UCSD-AML1 (cell line): ENCODE data around the gene CXorf65.

ENCODE experiments used
- DNase-seq: peaks from one replicate; lab custom pipeline; 2025; ENCODE audit not compliant: unreplicated experiment; lab: John Stamatoyannopoulos, UW

The CXorf65 gene

DNA sequence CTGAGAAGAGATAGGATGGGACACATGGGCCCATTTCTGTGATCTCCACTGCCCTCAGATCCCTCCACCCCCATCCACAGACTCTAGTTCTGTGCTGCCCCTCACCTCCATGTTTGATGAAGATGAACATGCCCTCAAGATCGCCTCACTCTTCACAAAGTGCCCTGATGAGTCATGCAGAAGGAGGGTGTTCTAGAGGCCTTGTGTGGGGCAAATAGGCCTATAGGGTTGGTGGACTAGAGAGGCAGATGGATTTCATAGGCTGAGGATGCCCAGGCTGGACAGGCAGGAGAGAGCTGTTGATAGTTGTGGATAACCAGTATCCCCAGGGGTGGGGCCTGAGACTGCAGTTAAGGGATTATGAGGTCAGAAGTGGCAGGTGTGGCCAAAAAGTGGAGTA, at the start of gene CXorf65:
CXorf65 (minus strand) TSS at position 314 of the 400 bp plus-strand sequence; CDS start at position 130, 184 bp downstream.
- DNase-seq = no peak

DNA sequence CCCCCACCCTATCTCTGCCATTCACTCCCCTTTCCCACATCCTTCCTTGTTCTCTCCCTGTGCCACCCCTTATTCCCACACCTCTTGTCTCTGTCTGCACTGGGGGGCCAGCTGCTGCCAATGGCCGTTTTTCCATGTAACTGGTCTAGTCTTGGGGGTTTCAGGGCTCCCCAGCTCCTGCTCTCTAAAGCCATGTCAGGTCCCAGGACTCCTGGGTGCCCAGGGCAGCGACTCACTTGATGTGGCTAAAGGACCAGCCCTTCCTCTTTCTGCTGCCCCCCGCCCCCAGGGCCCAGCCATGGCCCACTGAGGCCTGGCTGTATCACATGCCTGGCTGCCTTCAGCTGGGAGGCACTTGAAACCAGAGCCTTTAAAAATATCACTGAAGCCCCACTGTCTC, 48.1 kb upstream of the CXorf65 start:
- DNase-seq = no peak

DNA sequence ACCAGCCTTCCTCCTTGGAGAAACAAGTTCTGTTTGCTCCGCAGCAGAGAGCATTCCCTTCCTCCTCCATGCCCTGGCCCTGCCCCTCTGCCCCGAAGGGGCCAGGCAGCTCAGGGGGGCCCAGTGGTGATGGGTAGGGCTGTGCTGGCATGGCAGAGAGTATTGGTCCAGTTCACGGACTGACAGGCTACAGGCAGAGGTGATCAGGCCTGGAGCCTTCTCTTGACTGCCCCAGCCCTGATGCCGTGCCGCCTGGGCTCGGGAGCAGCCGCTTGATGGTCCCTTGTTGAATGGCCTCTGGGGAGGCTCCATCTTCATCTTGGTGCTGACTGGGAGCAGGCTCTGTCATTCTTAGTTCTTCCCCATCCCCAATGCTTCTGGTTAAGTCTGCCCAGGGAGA, 47.7 kb upstream of the CXorf65 start:
- no peak for DNase-seq

DNA sequence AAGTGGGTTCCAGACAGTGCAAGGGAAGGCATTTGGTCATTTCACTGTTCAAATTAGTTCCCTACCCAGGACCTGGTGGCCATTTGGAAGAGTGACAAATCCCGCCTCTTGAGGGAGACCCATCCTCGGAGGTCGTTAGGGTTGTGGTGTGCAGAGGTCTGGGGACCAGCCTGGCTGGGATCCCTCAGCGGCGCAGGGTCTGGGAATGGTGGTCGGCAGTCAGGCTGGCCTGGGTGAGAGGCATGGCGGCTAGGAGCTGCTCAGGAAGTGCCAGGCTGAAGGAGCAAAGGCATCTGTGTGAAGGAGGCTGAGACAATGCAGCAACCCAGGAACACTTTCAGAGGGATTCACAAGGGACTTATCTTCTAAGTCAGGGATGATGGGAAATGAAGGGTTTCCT, 44.8 kb upstream of the CXorf65 start:
- no peak for DNase-seq

DNA sequence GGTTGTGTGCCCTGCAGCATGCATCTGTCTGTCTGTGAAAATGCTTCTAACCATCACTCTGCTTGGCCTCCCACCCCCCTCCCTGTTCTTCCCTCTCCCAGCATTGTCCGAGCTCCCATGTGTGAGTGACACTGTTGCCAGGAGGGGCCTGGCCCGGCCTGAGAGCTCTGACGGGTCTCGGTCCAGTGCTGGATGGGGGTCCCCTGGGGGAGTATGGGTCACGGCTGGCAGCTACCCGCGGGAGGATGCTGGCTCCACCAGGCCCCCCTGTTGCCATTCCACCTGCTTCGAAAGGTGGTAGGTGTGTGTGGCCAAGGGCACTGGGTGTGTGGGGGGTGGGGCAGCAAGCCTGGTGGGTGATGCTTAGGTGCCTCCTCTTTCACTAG, 41.7 kb upstream of the CXorf65 start:
- DNase-seq = no peak

DNA sequence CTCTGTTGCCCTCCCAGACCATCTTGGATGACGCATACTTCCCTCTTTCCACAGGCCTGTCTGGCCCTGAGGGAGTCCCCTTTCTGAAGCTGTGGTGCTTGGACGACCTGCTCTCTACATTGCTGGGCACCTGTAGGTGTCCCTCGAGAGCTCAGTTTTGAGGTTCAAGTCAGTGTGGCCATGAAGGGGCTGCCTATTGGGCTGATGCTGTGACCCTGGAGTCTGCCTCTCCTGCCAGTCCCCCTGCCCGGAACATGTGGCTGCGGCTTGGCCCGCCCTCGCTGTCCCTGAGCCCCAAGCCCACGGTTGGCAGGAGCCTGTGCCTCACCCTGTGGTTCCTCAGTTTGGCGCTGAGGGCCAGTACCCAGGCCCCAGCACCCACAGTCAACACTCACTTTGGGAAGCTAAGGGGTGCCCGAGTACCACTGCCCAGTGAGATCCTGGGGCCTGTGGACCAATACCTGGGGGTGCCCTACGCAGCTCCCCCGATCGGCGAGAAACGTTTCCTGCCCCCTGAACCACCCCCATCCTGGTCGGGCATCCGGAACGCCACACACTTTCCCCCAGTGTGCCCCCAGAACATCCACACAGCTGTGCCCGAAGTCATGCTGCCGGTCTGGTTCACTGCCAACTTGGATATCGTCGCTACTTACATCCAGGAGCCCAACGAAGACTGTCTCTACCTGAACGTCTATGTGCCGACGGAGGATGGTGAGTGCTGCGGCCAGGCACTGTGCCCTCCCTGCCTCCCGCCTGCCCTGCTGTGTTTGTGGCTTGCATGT, 41.1 kb upstream of the CXorf65 start:
- no peak for DNase-seq

DNA sequence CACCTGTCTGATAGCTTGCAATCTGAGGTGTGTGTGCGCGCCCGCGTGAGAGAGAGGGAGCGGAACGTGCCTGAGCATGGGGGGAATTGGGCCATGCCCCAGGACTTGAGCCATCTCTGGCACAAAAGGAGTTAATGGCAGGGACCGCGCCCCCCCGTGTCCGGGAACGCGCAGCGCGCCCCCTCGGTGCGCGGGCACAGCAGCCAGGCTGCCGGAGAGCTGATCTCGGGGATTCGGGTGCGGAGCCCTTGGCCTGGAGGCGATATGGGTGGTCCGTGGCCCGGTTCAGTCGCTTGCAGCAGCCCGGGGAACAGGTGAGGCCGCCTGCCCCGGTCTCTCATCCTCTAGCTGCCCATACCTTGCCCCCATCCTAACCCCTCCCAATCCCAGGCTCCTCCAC, 38.1 kb upstream of the CXorf65 start, which contains the start of gene NLGN3:
NLGN3 (plus strand) TSS at position 191 of the 400 bp plus-strand sequence. CDS start 2,909 bp downstream, outside the sequence.
- DNase-seq = no peak

DNA sequence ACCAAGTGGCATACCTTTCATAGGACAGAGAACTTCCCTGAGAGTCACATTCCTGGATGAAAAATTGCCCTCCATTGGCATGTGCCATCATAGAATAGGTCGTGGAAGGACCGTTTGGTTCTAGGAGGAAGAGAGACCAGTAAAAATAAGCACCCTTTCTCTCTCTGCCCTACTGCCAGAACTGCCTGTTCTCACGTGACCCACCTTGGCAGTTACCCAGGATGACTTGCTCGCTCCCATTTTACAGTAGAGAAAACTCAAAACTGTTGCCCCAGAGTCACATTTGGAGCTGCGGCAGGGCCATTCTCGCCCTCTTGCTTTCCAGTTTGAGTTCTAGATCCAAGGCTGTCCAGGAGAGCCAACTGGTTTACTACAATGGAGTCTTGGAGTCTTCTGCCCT, 37.0 kb upstream of the CXorf65 start:
- DNase-seq = no peak

DNA sequence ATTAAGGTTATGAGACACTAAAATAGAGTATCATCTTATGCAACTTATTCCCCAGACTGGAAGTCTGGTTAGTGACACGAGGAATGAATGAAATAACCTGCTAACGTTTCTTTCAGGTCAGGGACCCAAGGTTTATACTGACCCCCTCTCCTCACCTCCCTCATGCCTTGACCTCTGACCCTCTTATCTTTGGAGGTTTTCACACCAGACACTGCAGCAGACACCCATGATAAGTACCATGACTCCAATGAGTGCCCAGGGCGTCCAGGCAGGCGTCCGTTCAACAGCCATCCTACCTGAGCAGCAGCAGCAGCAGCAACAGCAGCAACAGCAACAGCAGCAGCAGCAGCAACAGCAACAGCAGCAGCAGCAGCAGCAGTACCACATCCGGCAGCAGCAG, 33.9 kb upstream of the CXorf65 start:
- no peak for DNase-seq

DNA sequence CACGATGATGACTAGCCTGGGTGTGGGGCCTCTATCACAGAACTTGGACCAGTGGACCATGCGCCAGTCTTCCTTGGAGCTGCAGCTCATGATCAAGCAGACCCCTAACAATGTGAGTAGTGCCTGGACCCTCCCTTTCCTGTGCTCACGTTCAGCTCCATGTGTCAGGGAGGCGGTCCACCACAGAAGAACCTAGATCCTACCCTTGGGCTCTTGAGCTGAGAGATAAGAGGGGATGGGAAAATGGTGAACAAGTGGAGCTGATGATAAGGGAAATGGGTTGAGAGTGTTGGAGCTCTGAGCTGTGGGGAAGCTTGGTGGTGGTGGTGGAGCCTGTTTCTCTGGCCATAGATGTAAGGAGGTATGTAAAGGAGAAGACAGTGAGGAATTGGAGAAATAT, 25.0 kb upstream of the CXorf65 start:
- DNase-seq = no peak

DNA sequence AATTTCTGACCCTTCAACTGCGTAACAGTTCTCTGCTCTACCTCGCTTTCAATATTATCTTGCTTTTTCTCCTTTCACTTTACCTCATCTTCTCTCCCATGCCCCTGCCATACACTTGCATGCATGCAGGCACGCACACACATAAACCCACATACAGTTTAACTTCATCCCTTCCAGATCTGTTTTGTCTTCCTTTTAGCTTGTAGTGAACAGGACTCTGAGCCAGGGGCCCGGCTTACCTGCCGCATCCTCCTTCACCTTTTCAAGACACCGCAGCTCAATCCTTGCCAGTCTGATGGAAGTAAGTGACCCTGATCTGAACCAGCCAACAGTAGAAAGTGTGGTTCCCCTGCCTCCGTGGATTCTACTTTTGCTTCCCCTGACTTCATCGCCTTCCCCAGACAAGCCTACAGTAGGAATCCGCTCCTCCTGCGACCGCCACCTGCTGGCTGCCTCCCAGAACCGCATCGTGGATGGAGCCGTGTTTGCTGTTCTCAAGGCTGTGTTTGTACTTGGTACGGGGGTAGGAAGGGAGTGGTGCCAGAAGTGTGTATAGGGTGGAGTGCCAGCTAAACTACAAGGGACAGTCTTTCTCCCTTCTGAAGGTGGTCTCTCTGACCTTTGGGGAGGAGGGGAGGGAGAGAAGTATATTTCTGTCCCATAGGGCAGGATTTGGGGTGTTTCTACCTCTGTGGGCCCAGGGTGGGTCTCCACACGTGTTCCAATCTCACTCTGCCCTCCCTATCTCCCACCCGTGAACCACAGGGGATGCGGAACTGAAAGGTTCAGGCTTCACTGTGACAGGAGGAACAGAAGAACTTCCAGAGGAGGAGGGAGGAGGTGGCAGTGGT, 22.6 kb upstream of the CXorf65 start:
- peak; percentile 74 for DNase-seq

DNA sequence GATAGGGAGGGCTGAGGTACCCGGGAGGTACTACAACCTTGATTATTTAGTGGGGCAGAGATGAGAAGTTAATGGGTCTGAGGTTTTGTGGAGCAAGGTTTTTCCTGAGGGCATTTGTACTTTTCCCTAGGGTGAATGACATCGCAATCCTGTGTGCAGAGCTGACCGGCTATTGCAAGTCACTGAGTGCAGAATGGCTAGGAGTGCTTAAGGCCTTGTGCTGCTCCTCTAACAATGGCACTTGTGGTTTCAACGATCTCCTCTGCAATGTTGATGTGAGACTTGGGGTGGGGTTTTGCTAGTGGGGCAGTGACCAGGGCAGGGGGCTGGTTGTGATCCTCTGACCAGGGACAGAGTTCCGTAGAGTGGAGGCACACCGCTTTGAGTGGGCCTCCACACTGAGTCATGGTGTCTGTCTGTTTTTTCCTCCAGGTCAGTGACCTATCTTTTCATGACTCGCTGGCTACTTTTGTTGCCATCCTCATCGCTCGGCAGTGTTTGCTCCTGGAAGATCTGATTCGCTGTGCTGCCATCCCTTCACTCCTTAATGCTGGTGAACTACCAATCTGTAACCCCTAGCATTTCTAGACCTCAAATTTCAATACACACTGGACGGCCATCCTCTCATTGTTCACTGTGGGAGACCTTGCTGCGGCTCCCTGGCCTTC, 21.8 kb upstream of the CXorf65 start:
- DNase-seq = no peak

DNA sequence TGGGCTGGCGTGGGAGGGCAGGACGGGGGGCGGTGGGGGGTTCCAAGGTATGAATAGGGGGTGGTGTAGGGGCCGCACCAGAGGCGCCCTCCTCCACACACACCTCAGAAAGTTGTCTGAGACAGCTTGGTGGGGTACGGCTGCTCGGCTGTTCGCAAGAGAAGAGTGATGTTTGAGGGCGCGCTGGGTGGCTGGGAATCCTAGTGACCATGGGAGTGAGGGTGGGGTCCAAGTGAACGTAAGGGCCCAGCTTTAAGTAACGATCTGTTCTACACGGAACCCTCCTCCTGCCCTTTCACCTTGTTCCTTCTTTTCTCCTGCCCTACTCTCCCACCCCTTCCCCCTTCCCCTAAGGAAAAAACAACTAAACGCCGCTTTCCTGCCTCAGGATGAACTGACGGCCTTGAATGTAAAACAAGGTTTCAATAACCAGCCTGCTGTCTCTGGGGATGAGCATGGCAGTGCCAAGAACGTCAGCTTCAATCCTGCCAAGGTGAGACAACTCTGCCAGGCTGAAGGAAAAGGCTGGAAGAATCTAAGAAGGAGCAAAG, 12.5 kb upstream of the CXorf65 start:
- no peak for DNase-seq

DNA sequence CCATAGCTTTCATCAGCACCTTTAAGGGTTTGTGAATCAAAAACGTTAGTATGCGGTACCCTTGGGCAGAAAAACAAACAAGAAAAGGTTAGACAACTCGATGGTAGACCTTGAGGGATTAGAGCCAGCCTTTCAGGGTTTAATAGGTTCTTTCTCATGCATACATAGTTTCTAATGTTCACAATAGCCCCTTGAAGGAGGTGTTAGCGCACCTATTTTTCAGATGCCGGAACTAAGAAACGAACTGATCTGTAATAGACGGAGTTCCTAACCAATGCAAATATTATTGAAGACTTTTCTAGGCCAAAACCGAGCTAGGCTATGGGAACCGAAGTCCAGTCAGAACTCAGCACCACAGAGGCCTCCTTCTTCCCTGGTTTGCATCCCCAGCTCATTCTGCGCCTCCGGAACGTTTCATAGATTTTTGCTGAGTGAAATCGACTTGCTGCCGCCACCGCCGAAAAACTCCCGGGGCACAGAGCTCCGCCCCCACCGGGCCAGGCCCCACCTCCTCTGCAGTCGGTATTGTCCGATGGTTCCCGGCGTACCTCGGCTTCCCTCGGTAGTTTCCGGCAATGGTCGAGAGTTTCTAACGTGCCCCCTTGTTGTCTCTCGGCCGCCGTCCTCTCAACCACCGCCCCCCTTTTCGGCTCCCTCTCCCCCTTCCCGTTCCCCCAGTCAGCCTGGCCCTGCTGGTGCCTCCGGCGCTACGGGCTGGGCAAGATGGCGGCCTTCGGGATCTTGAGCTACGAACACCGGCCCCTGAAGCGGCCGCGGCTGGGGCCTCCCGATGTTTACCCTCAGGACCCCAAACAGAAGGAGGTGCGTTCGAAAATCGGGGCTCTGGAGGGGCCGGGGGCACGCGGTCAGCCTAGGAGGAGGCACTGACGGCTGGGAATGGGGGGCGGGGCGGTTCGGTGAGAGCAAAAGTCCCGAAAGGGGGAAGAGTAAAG, 11.8 kb upstream of the CXorf65 start, which contains the start of gene MED12:
MED12 (plus strand) TSS at position 565 of the 953 bp plus-strand sequence; CDS start at position 724, 159 bp downstream.
- peak; percentile 77 for DNase-seq

DNA sequence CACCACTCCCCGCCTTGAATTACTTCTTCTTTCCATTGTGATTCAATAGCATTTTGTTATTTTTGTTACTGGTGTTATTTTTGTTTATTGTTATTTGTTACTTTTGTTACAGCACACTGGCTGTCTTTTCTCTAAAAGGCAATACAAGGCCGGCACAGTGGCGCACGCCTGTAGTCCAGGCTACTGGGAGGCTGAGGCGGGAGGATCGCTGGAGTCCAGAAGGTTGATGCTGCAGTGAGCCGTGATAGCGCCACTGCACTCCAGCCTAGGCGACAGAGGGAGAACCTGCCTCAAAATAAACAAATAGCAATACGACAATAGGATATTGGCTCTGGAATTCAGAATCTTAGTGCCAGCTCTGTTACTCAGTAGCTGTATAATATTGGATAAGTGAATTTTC, 10.8 kb upstream of the CXorf65 start:
- DNase-seq = no peak

DNA sequence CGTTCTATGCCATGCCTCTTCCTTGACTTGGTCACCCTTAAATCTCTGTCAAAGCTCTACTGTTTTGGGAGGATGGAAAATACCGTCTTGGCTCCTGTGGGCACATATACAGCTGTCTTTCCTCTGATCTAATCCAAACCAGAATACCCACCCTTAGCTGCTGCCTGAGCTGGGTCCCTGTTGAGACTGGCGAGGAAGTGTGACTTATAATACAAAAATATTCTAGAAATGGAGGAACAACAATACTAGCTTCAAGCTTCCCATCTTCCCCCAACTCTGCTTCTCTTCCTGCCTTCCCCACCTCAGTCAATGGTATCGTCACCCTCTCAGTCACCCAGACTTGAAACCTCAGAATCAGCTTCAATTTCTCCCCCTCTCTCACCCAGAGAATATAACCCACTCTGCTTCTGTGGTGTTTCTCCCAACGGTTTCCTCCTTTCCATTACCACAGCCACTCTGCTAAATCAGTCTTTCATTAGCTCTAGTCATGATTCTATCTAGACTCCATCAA, 5.4 kb upstream of the CXorf65 start:
- DNase-seq = no peak

DNA sequence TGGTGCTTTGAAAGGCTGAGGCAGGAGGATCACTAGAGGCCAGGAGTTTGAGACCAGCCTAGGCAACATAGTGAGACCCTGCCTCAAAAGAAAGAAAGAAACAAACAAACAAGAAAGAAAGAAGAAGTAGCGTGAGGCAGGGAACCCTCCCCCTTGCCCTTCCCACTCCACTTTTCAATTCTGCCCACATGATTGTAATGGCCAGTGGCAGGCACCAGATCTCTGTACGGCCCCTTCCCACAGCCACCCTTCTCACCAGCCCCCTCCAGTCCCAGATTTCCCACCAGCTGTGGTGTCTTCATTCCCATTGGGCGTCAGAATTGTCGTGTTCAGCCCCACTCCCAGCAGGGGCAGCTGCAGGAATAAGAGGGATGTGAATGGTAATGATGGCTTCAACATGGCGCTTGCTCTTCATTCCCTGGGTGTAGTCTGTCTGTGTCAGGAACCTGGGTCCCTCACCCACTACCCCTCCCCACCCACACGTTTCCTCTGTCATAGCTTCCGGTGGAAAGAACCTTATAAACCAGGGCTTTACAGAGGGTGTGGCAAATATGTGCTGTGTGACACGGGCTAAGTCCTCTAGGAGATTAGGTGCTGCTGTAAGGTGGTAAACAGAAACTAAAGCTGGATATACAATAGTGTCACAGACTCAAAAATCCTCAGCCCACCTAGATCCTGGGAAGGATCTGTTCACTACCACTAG, 4.8 kb upstream of the CXorf65 start, which contains the start of gene IL2RG:
IL2RG (minus strand) TSS at position 437 of the 703 bp plus-strand sequence; CDS start at position 399, 38 bp downstream.
- peak; percentile 65 for DNase-seq

DNA sequence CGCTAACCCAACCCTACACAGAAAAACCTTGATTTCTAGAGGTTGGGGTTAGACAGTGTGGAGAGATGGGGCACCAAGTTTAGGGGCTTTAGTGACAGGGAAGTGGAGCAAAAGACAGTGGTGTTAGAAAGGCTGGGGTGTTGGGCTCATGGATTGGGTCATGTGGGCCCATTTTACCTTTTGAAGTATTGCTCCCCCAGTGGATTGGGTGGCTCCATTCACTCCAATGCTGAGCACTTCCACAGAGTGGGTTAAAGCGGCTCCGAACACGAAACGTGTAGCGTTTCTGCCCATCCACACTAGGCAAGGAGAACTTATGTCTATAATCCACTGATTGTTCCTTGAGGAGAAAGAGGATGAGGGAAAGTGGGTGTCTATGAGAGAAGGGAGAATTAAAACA, 2.5 kb upstream of the CXorf65 start:
- DNase-seq = no peak

DNA sequence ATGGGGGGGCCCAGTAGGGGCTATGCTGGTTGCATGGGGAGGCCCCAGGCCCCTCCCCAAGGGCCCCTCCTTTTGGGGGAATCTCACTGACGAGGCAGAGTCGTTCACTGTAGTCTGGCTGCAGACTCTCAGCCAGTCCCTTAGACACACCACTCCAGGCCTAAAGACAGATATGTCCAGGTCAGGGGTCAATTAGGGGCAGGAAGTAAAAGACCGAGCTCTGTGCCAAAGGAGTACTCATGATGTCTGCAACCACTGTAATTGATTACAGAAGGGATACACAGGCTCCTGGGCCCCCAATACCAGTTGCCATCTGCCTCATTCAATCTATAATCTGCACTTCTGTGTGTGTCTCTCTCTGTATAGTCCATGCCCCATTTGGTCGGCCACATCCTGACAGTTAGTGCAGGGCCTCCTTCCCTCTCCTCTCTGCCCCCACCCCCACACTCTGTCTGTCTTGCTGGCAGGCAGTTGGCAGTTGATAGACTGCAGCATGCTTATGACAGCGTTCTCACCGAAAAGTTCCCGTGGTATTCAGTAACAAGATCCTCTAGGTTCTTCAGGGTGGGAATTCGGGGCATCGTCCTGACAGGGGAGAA, 1.3 kb upstream of the CXorf65 start:
- DNase-seq = peak; percentile 36
